ENCODE results near the gene CTBS. TPM values are rescaled to one million over a fixed set of nuclear protein-coding genes. Genes with fewer than 3 reads are reported as not detected.

The CTBS gene
- total RNA-seq, 4 donors from 2014 or later: 6.9 to 17.0 (median 12.2) TPM

DNA sequence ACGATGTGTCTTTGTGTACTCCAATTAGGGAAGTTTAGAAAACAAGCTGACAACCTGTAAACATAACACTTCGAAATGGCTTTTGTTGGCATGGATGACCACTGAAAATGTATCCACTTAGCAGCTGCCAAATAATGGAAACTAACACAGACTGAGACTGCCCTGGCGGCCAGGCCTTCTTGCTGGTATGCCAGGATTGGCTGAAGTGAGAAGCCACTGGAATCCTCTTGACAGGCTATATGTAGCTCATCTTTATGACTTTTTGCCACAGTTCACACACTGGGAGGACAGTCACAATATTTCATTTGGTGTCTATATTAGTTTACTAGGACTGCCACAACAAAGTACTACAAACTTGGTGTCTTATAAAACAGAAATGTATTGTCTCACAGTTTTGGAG is 12.9 kb upstream of the CTBS start:
- ATAC-seq: no peak
- Histone ChIP-seq H3K9me3 (no peaks in the 10 kb centered on the region), H3K4me3 (no peak overlapping the region), H3K36me3 (no peaks in the 10 kb centered on the region), H3K4me1 (no peaks in the 10 kb centered on the region), H3K27me3 (no peaks in the 10 kb centered on the region), H3K27ac (no peak overlapping the region)
- 53 to 81% methylated on average over 2 to 3 of the region's 3 CpGs for WGBS, 2 donors (ENCODE audit: low coverage in 1 of 2)
- TF ChIP-seq POLR2A (IDR thresholded peaks at IDR 0.05): no peak
- TF ChIP-seq EP300 (IDR thresholded peaks at IDR 0.05): no peak
- no peak for TF ChIP-seq POLR2AphosphoS5 (IDR thresholded peaks at IDR 0.05)
- TF ChIP-seq, protein P1, sequence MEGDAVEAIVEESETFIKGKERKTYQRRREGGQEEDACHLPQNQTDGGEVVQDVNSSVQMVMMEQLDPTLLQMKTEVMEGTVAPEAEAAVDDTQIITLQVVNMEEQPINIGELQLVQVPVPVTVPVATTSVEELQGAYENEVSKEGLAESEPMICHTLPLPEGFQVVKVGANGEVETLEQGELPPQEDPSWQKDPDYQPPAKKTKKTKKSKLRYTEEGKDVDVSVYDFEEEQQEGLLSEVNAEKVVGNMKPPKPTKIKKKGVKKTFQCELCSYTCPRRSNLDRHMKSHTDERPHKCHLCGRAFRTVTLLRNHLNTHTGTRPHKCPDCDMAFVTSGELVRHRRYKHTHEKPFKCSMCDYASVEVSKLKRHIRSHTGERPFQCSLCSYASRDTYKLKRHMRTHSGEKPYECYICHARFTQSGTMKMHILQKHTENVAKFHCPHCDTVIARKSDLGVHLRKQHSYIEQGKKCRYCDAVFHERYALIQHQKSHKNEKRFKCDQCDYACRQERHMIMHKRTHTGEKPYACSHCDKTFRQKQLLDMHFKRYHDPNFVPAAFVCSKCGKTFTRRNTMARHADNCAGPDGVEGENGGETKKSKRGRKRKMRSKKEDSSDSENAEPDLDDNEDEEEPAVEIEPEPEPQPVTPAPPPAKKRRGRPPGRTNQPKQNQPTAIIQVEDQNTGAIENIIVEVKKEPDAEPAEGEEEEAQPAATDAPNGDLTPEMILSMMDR (IDR thresholded peaks at IDR 0.05): no peak

DNA sequence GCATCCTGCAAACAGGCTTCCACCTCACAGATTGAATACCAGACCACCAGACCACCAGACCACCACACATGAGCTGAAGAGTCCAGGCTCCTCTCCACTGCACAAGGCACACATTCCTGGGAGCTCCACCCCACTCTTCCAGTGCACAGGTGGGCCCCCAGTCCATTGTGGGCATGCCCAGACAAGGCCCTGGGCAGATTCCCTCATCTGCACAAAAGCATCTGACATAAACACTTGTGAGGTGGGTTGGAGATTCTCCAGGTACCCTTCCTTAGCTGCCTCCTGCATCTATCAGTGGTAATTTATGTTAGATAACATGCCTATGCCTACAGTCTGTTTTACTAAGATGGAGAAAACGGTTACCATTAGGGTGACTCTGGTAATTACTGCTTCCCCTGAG is 11.6 kb upstream of the CTBS start:
- ATAC-seq: no peak
- Histone ChIP-seq H3K27me3 (no peaks in the 10 kb centered on the region), H3K4me3 (no peak overlapping the region), H3K9me3 (no peaks in the 10 kb centered on the region), H3K4me1 (no peaks in the 10 kb centered on the region), H3K27ac (no peak overlapping the region), H3K36me3 (no peaks in the 10 kb centered on the region)
- TF ChIP-seq, protein P1 (IDR thresholded peaks at IDR 0.05): no peak
- TF ChIP-seq POLR2A (IDR thresholded peaks at IDR 0.05) (no peak), EP300 (IDR thresholded peaks at IDR 0.05) (no peak), POLR2AphosphoS5 (IDR thresholded peaks at IDR 0.05) (no peak)
- WGBS, 2 donors (ENCODE audit: low coverage in 1 of 2): 0 to 40% methylated on average over 1 of the region's 1 CpG

DNA sequence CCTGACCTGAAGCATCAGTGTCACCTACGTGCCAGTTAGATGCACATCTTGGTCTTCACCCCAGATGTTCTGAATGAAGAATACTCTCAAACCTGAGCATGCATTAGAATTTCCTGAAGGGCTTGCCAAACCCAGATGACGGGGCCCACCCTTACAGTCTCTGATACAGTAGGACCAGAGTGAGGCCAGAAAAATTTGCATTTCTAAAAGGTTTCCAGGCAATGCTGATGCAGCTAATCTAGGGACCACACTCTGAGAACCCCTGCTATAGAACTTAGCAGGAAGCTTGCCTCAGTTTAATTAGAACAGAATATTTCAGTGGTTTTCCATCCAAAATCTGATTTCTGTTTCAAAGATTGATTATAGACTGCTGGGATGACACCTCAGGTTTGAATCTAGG is 9.9 kb upstream of the CTBS start:
- H3K4me1 ChIP-seq: no peaks in the 10 kb centered on the region
- no peaks in the 10 kb centered on the region for H3K36me3 ChIP-seq
- ATAC-seq: no peak
- H3K9me3 ChIP-seq: no peaks in the 10 kb centered on the region
- no peaks in the 10 kb centered on the region for H3K27me3 ChIP-seq
- no peak overlapping the region for H3K4me3 ChIP-seq
- no peak overlapping the region for H3K27ac ChIP-seq
- WGBS, 2 donors (ENCODE audit: low coverage in 1 of 2): 80 to 100% methylated on average over 1 of the region's 2 CpGs
- TF ChIP-seq POLR2AphosphoS5 (IDR thresholded peaks at IDR 0.05) (no peak), EP300 (IDR thresholded peaks at IDR 0.05) (no peak)
- TF ChIP-seq, protein P1 (IDR thresholded peaks at IDR 0.05): no peak

DNA sequence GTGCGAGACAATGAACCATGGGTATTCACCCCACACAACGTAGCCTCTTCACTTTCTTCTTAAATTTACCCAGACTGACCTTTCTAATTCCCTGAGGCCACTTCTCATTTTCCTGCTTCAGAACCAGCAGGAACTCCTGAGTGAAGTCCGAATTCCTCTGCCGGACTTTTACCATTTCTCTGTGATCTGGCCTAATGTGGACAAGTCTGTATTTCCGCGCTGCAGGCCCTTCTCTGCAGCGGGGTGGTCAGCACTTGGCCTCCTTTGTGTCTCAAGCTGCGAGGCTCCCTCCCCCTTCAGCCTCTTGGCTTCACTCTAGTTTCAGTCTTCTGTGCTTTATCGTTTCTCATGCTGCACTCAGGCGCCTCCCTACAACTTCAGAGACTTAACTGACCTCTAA is 9.4 kb upstream of the CTBS start:
- 53 to 81% methylated on average over 4 to 10 of the region's 10 CpGs for WGBS, 2 donors (ENCODE audit: low coverage in 1 of 2)
- no peaks in the 10 kb centered on the region for H3K4me1 ChIP-seq
- ATAC-seq: no peak
- H3K27ac ChIP-seq: no peak overlapping the region
- no peaks in the 10 kb centered on the region for H3K36me3 ChIP-seq
- H3K9me3 ChIP-seq: no peaks in the 10 kb centered on the region
- H3K4me3 ChIP-seq: no peak overlapping the region
- H3K27me3 ChIP-seq: no peaks in the 10 kb centered on the region
- TF ChIP-seq POLR2AphosphoS5 (IDR thresholded peaks at IDR 0.05) (no peak), EP300 (IDR thresholded peaks at IDR 0.05) (no peak), POLR2A (IDR thresholded peaks at IDR 0.05) (no peak)
- TF ChIP-seq, protein P1 (IDR thresholded peaks at IDR 0.05): no peak

DNA sequence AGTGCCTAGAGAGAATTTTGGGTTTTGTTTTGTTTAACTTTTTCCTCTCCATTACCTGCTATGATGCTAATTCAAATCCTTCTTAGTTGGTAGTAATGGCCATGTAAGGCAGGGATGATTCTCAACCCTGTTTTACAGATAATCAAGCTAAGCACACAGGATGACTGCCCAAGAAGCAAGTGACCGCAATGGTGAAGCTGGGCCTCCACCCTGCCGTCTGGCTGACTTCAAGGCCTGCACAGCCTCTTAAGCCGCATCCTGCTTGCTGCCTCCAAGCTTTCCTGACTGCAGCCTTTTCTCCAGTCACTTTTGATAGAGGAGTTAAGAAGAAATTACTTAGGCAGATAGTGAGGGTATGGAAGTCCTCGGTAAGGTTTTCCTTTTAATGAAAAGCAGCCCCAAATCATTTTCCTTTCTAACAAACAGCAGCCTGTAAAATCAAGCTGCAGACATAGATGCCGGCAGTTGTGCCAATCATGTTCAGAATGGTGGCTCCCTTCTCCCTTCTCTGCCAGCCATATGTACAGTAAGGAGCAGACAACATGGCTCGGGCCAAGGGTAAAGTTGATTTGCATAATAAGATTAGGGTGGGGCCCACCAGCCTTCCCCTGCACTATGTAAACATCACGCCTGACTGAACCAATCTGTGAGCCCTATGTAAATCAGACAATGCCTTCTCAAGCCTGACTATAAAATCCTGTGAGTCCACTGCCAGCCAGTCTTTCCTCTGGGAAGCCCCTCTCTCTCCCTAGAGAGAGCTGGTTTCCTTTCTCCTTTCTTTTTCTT is 8.8 kb upstream of the CTBS start:
- Histone ChIP-seq H3K4me1 (no peaks in the 10 kb centered on the region), H3K4me3 (no peak overlapping the region), H3K27me3 (no peaks in the 10 kb centered on the region), H3K36me3 (no peaks in the 10 kb centered on the region), H3K27ac (no peak overlapping the region), H3K9me3 (no peaks in the 10 kb centered on the region)
- TF ChIP-seq, protein P1 (IDR thresholded peaks at IDR 0.05): no peak
- no peak for TF ChIP-seq POLR2A (IDR thresholded peaks at IDR 0.05)
- no peak for TF ChIP-seq POLR2AphosphoS5 (IDR thresholded peaks at IDR 0.05)
- no peak for TF ChIP-seq EP300 (IDR thresholded peaks at IDR 0.05)
- no peak for ATAC-seq
- 67 to 92% methylated on average over 5 of the region's 7 CpGs for WGBS, 2 donors (ENCODE audit: low coverage in 1 of 2)

Measured in gastroesophageal sphincter (tissue), 4 donors.